Measurements from ENCODE around the gene CHST9. TPM values are rescaled to one million over a fixed set of nuclear protein-coding genes. Genes with fewer than 3 reads are reported as not detected.

The CHST9 gene
- total and polyA plus RNA-seq, 2 donors (not counting 3 experiments of a cell fraction or from before 2014, with no cell fraction given), result not detected

DNA sequence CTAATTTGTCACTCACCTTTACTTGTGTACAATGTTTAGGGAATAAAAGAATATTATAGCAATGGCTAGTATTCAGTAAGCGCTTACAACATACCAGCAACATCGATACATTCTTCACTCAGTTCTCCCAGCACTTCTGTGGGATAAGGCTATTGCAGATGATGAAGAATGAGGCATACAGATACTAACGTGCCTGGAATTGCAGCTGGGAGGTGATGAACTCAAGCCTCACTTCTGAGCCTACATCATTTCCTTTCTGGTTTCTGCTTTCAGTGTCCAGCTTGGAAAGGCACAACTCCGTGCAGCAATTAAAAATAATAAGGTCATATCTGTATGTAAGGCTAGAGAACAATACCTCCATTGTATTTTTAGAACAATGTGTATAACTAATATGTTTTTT is 224.2 kb downstream of the CHST9 start:
- intact Hi-C loops (cut with micrococcal nuclease), result no loop called here
- H3K4me3 ChIP-seq (replicated peaks in 1 of 3; ENCODE audit: insufficient read depth in 1 of 3, low read depth in 1 of 3, low read length in 3 of 3), result no peak overlapping the region
- H2AFZ ChIP-seq (ENCODE audit: low read depth, low read length), result no peak overlapping the region
- H3K4me2 ChIP-seq (ENCODE audit: insufficient read depth, low read length), result no peak overlapping the region
- no TSS peak for BruUV-seq (replicated peaks)
- H3K4me1 ChIP-seq (ENCODE audit: control insufficient read depth, extremely low read depth, insufficient read depth, low read length), result no peaks in the 10 kb centered on the region
- no peaks in the 10 kb centered on the region for H4K20me1 ChIP-seq (replicated peaks; ENCODE audit: control insufficient read depth, extremely low read depth, insufficient read depth, low read length)
- no peak overlapping the region for H3K9ac ChIP-seq (replicated peaks; ENCODE audit: extremely low read depth, insufficient read depth, low read length)
- H3K9me3 ChIP-seq (replicated peaks; ENCODE audit: control insufficient read depth, insufficient read depth, low read length), result no peaks in the 10 kb centered on the region
- H3K27me3 ChIP-seq (ENCODE audit: control insufficient read depth in 2 of 2, insufficient read depth in 2 of 2, low read length in 2 of 2), result no peaks in the 10 kb centered on the region
- ChIA-PET POLR2A (no interaction called here), CTCF (no interaction called here)
- no peak for DNase-seq (ENCODE audit: low read depth, low spot score)
- no peaks in the 10 kb centered on the region for H3K36me3 ChIP-seq (ENCODE audit: control insufficient read depth in 2 of 2, extremely low read depth in 1 of 2, insufficient read depth in 2 of 2, low read length in 2 of 2)
- H3K27ac ChIP-seq (ENCODE audit: insufficient read depth, low read depth, low read length), result no peak overlapping the region
- no peaks in the 10 kb centered on the region for H3K79me2 ChIP-seq (ENCODE audit: control insufficient read depth, insufficient read depth, low read length)
- dilution Hi-C loops (cut with MboI; ENCODE audit: extremely low pct_ligation_motif_present, low sequenced_read_pairs), result no loop called here
- no peaks in the 10 kb centered on the region for H3K9me1 ChIP-seq (replicated peaks; ENCODE audit: control insufficient read depth, extremely low read depth, insufficient read depth, low read length)
- TF ChIP-seq GATA2 (IDR thresholded peaks at IDR 0.05; ENCODE audit: insufficient read depth, insufficient read length, low read depth, low read length) (no peak), JUN (IDR thresholded peaks at IDR 0.05; ENCODE audit: borderline replicate concordance, insufficient read depth, insufficient read length, low read depth) (no peak), FOS (IDR thresholded peaks at IDR 0.05; ENCODE audit: borderline replicate concordance, insufficient read depth, low read length) (no peak), MYC (IDR thresholded peaks at IDR 0.05; ENCODE audit: low read depth, low read length) (no peak), EZH2 (IDR thresholded peaks at IDR 0.05; ENCODE audit: borderline replicate concordance, low read depth, low read length, severe bottlenecking) (no peak), POLR2AphosphoS5 (IDR thresholded peaks at IDR 0.05; ENCODE audit: insufficient read depth, low read depth, low read length) (no peak)
- TF ChIP-seq, protein P1, sequence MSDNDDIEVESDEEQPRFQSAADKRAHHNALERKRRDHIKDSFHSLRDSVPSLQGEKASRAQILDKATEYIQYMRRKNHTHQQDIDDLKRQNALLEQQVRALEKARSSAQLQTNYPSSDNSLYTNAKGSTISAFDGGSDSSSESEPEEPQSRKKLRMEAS (IDR thresholded peaks at IDR 0.05; ENCODE audit: insufficient read depth, insufficient read length), result no peak
- no peak for FAIRE-seq

DNA sequence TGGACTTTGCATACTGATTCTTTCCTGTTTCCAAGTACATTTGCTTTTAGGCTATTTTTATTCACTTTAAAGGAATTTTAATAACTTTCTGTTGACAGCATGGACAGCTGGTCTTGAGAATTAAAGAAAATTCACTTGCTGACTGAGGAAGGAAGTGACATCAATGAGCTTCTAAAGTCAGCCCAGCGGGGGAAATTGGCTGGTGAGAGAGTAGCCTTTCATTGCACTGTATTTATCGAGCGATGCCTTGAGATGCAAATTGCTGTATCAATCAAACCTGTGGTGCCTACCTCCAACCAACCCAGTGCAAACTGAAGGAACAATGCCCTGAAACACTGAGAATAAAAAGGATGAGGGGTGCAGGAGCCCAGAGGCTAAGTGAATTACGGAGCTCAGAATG is 228.2 kb downstream of the CHST9 start:
- Histone ChIP-seq H3K9me3 (replicated peaks; ENCODE audit: control insufficient read depth, insufficient read depth, low read length) (no peaks in the 10 kb centered on the region), H3K9me1 (replicated peaks; ENCODE audit: control insufficient read depth, extremely low read depth, insufficient read depth, low read length) (no peaks in the 10 kb centered on the region), H3K27ac (ENCODE audit: insufficient read depth, low read depth, low read length) (no peak overlapping the region), H3K4me2 (ENCODE audit: insufficient read depth, low read length) (no peak overlapping the region), H3K36me3 (ENCODE audit: control insufficient read depth in 2 of 2, extremely low read depth in 1 of 2, insufficient read depth in 2 of 2, low read length in 2 of 2) (no peaks in the 10 kb centered on the region), H3K4me1 (ENCODE audit: control insufficient read depth, extremely low read depth, insufficient read depth, low read length) (no peaks in the 10 kb centered on the region), H4K20me1 (replicated peaks; ENCODE audit: control insufficient read depth, extremely low read depth, insufficient read depth, low read length) (no peaks in the 10 kb centered on the region), H3K9ac (replicated peaks; ENCODE audit: extremely low read depth, insufficient read depth, low read length) (no peak overlapping the region), H3K79me2 (ENCODE audit: control insufficient read depth, insufficient read depth, low read length) (no peaks in the 10 kb centered on the region), H2AFZ (ENCODE audit: low read depth, low read length) (no peak overlapping the region), H3K4me3 (replicated peaks in 1 of 3; ENCODE audit: insufficient read depth in 1 of 3, low read depth in 1 of 3, low read length in 3 of 3) (no peak overlapping the region), H3K27me3 (ENCODE audit: control insufficient read depth in 2 of 2, insufficient read depth in 2 of 2, low read length in 2 of 2) (no peaks in the 10 kb centered on the region)
- POLR2A ChIA-PET, result no interaction called here
- FAIRE-seq (no peak), DNase-seq (ENCODE audit: low read depth, low spot score) (no peak)
- BruUV-seq (replicated peaks), result no TSS peak
- CTCF ChIA-PET, result no interaction called here
- TF ChIP-seq FOS (IDR thresholded peaks at IDR 0.05; ENCODE audit: borderline replicate concordance, insufficient read depth, low read length) (no peak), POLR2AphosphoS5 (IDR thresholded peaks at IDR 0.05; ENCODE audit: insufficient read depth, low read depth, low read length) (no peak), EZH2 (IDR thresholded peaks at IDR 0.05; ENCODE audit: borderline replicate concordance, low read depth, low read length, severe bottlenecking) (no peak), GATA2 (IDR thresholded peaks at IDR 0.05; ENCODE audit: insufficient read depth, insufficient read length, low read depth, low read length) (no peak), POLR2A (IDR thresholded peaks at IDR 0.05; ENCODE audit: low read depth, low read length) (no peak), JUN (IDR thresholded peaks at IDR 0.05; ENCODE audit: borderline replicate concordance, insufficient read depth, insufficient read length, low read depth) (no peak), MYC (IDR thresholded peaks at IDR 0.05; ENCODE audit: low read depth, low read length) (no peak)
- TF ChIP-seq, protein P2, sequence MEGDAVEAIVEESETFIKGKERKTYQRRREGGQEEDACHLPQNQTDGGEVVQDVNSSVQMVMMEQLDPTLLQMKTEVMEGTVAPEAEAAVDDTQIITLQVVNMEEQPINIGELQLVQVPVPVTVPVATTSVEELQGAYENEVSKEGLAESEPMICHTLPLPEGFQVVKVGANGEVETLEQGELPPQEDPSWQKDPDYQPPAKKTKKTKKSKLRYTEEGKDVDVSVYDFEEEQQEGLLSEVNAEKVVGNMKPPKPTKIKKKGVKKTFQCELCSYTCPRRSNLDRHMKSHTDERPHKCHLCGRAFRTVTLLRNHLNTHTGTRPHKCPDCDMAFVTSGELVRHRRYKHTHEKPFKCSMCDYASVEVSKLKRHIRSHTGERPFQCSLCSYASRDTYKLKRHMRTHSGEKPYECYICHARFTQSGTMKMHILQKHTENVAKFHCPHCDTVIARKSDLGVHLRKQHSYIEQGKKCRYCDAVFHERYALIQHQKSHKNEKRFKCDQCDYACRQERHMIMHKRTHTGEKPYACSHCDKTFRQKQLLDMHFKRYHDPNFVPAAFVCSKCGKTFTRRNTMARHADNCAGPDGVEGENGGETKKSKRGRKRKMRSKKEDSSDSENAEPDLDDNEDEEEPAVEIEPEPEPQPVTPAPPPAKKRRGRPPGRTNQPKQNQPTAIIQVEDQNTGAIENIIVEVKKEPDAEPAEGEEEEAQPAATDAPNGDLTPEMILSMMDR (IDR thresholded peaks at IDR 0.05; ENCODE audit: extremely low read depth in 1 of 2, insufficient read depth in 1 of 2, low read depth in 1 of 2, low read length in 2 of 2), result no peak
- TF ChIP-seq, protein P1 (IDR thresholded peaks at IDR 0.05; ENCODE audit: insufficient read depth, insufficient read length), result no peak
- dilution Hi-C loops (cut with MboI; ENCODE audit: extremely low pct_ligation_motif_present, low sequenced_read_pairs), result no loop called here
- intact Hi-C loops (cut with micrococcal nuclease), result no loop called here

Data from endothelial cell of umbilical vein (primary cell).